Measurements from ENCODE around the gene SRPRB. TPM values are rescaled to one million over a fixed set of nuclear protein-coding genes. Genes with fewer than 3 reads are reported as not detected.

The SRPRB gene
- polyA plus RNA-seq, 1 donor from 2014 or later = 46.9 TPM

GRCh38 chr3:133830071-133830470, 24.5 kb downstream of the SRPRB start:
- Histone ChIP-seq H3K4me3 (ENCODE audit: low read length) (no peak overlapping the region), H3K79me2 (replicated peaks; ENCODE audit: insufficient read depth, low read length) (no peaks in the 10 kb centered on the region), H3K4me2 (ENCODE audit: low read length) (no peak overlapping the region), H3K9ac (ENCODE audit: low read length) (no peak overlapping the region), H3F3A (ENCODE audit: insufficient read depth, low read length, poor library complexity, severe bottlenecking) (no peaks in the 10 kb centered on the region), H3K27ac (ENCODE audit: low read length) (no peak overlapping the region), H3K9me2 (ENCODE audit: insufficient read depth, low read length) (no peaks in the 10 kb centered on the region), H3K9me3 (ENCODE audit: low read length) (no peaks in the 10 kb centered on the region), H2AFZ (ENCODE audit: low read depth, low read length) (no peak overlapping the region), H3K27me3 (ENCODE audit: insufficient read depth, low read depth, low read length) (no peaks in the 10 kb centered on the region), H3K36me3 (ENCODE audit: insufficient read depth, low read length) (no peaks in the 10 kb centered on the region), H4K20me1 (ENCODE audit: insufficient read depth) (no peaks in the 10 kb centered on the region)
- TF ChIP-seq EP300 (conservative IDR thresholded peaks at IDR 0.05; ENCODE audit: poor library complexity, severe bottlenecking) (no peak), REST (IDR thresholded peaks at IDR 0.05; ENCODE audit: borderline replicate concordance) (no peak), SMC3 (conservative IDR thresholded peaks at IDR 0.05; ENCODE audit: poor library complexity) (no peak), CTCF (IDR thresholded peaks at IDR 0.05; ENCODE audit: poor library complexity, severe bottlenecking) (no peak), EZH2 (IDR thresholded peaks at IDR 0.05; ENCODE audit: borderline replicate concordance, insufficient read depth, low read length, poor library complexity, severe bottlenecking) (no peak), MXI1 (conservative IDR thresholded peaks at IDR 0.05; ENCODE audit: poor library complexity, severe bottlenecking) (no peak), TAF1 (IDR thresholded peaks at IDR 0.05; ENCODE audit: low read depth) (no peak), RAD21 (conservative IDR thresholded peaks at IDR 0.05) (no peak), POLR2AphosphoS5 (IDR thresholded peaks at IDR 0.05) (no peak)

GRCh38 chr3:133831966-133832801, 26.6 kb downstream of the SRPRB start:
- Histone ChIP-seq H3K79me2 (replicated peaks; ENCODE audit: insufficient read depth, low read length) (no peaks in the 10 kb centered on the region), H2AFZ (ENCODE audit: low read depth, low read length) (no peak overlapping the region), H3K4me3 (ENCODE audit: low read length) (no peak overlapping the region), H4K20me1 (ENCODE audit: insufficient read depth) (no peaks in the 10 kb centered on the region), H3K9ac (ENCODE audit: low read length) (no peak overlapping the region), H3K4me2 (ENCODE audit: low read length) (no peak overlapping the region), H3K9me3 (ENCODE audit: low read length) (no peaks in the 10 kb centered on the region), H3F3A (ENCODE audit: insufficient read depth, low read length, poor library complexity, severe bottlenecking) (no peaks in the 10 kb centered on the region), H3K27ac (ENCODE audit: low read length) (no peak overlapping the region), H3K36me3 (ENCODE audit: insufficient read depth, low read length) (no peaks in the 10 kb centered on the region), H3K27me3 (ENCODE audit: insufficient read depth, low read depth, low read length) (no peaks in the 10 kb centered on the region), H3K9me2 (ENCODE audit: insufficient read depth, low read length) (no peaks in the 10 kb centered on the region)
- TF ChIP-seq POLR2AphosphoS5 (IDR thresholded peaks at IDR 0.05) (no peak), TAF1 (IDR thresholded peaks at IDR 0.05; ENCODE audit: low read depth) (no peak), EZH2 (IDR thresholded peaks at IDR 0.05; ENCODE audit: borderline replicate concordance, insufficient read depth, low read length, poor library complexity, severe bottlenecking) (no peak), CTCF (IDR thresholded peaks at IDR 0.05; ENCODE audit: poor library complexity, severe bottlenecking) (no peak), RAD21 (conservative IDR thresholded peaks at IDR 0.05) (no peak), REST (IDR thresholded peaks at IDR 0.05; ENCODE audit: borderline replicate concordance) (no peak), EP300 (conservative IDR thresholded peaks at IDR 0.05; ENCODE audit: poor library complexity, severe bottlenecking) (no peak), SMC3 (conservative IDR thresholded peaks at IDR 0.05; ENCODE audit: poor library complexity) (no peak), MXI1 (conservative IDR thresholded peaks at IDR 0.05; ENCODE audit: poor library complexity, severe bottlenecking) (no peak)

Measured in neural cell (in vitro differentiated cells).